Neuron (in vitro differentiated cells): ENCODE measurements around the gene TIE1.

Experiments used
- H2AFZ ChIP-seq: one replicate; pipeline ENCODE4 v1.6.1; 2013; ENCODE audit warnings: low read depth, mild to moderate bottlenecking, inconsistent platforms, low read length, moderate library complexity
- H3K27me3 ChIP-seq: one replicate; pipeline ENCODE4 v1.6.1; 2013; ENCODE audit warnings: low read length; ENCODE audit not compliant: insufficient read depth
- H3K36me3 ChIP-seq: one replicate; pipeline ENCODE4 v1.6.1; 2013; ENCODE audit warnings: low read length; ENCODE audit not compliant: insufficient read depth
- H3K4me1 ChIP-seq: one replicate; pipeline ENCODE4 v1.6.1; 2013; ENCODE audit warnings: low read length; ENCODE audit not compliant: insufficient read depth
- H3K4me3 ChIP-seq: 2 replicates; pipeline ENCODE4 v1.5.1; 2013; ENCODE audit warnings: mild to moderate bottlenecking, low read length, moderate library complexity
- H3K9me3 ChIP-seq: one replicate; pipeline ENCODE4 v1.6.1; 2013; ENCODE audit warnings: low read length

Gene TIE1

DNA sequence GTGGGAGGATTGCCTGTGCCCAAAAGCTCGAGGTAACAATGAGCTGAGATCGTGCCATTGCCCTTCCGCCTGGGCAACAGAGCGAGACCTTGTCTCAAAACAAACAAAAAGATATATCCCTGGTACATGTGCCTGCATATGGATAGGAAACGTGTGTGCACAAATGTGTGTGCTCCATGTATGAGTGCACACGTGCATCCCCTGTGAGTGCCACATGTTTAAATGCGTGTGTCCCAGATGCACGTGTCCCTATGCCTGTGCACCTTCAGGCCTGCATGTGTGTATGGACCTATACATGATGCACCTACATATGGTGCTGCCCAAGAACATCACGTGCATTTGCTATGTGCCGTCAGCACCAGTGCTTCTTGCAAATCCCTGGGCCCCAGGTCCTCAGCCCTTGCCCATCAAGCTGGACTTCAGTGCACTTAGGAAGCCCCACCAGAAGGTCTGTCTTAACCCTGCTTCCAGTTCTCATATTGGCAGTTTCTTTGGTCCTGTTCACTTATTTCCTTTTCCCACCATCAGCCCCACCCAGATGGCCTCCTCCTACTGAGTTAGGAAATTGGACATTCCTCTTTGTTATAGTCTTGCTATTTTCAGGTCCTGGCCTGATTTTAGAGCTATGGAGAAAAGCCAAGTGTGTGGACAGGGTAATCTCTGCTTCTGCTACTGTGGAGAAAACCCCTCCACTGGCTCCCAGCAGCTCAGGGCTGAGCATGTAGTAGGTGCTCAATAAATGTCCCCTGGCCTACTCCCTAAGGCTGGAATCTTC is 15.4 kb downstream of the TIE1 start:
- Histone ChIP-seq H3K4me3 (no peak overlapping the region), H3K4me1 (no peaks in the 10 kb centered on the region), H3K36me3 (no peaks in the 10 kb centered on the region), H2AFZ (no peak overlapping the region), H3K27me3 (no peaks in the 10 kb centered on the region), H3K9me3 (peaks cover 3% of the 10 kb centered on the region)

DNA sequence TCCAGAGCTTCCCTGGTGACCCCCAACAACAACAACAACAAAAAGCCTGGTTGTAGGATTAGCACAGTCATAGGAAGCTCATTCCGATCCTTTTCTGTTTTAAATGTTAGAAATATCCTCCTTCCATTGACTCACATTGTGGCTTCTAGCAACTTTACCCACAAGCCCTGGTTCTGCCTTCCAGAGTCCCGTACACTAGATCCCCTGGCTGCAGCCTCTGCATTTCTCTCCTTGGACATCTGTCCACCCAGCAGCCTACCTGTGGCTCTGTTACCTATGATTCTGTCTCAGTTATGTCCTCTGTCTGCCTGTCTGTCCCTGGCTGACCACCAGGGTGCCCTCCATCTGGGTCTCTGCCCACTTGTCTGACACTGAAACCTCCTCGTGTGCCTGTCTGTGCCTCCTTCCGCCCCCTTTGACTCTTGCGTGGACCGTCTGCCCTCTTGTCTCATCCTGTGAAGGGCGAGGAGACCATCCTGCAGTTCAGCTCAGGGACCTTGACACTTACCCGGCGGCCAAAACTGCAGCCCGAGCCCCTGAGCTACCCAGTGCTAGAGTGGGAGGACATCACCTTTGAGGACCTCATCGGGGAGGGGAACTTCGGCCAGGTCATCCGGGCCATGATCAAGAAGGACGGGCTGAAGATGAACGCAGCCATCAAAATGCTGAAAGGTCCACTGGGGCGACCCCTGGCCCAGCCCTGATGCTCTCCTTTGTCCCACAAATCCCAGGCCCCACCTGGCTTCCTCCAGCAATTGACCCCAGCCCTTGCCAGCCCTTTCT is 16.1 kb downstream of the TIE1 start:
- Histone ChIP-seq H2AFZ (no peak overlapping the region), H3K36me3 (no peaks in the 10 kb centered on the region), H3K4me3 (no peak overlapping the region), H3K9me3 (peaks cover 3% of the 10 kb centered on the region), H3K4me1 (no peaks in the 10 kb centered on the region), H3K27me3 (no peaks in the 10 kb centered on the region)

DNA sequence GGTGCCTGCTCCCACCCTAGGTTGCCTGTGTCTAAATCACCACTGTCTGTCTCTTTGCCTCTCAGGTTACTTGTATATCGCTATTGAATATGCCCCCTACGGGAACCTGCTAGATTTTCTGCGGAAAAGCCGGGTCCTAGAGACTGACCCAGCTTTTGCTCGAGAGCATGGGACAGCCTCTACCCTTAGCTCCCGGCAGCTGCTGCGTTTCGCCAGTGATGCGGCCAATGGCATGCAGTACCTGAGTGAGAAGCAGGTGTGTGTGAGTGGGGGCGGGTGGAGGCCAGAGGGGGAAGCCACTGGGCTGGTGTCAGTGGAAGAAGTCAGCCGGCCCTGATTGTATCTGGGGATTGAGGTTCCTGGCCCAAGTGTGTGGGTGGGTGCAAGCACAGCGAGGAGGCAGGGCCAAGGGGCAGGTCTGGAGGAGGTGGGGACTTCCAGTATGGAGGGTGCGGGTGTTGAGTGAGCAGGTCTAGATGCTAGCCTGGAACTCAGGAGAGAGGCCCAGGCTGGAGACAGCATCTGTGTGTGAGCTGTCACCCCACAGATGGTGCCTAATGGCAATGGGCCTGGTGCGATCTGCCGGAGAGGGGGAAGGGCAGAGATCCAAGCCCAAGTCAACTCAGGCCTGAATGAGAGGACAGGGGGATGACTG is 17.2 kb downstream of the TIE1 start:
- Histone ChIP-seq H3K4me1 (no peaks in the 10 kb centered on the region), H3K27me3 (no peaks in the 10 kb centered on the region), H3K9me3 (peaks cover 2% of the 10 kb centered on the region), H3K36me3 (no peaks in the 10 kb centered on the region), H3K4me3 (no peak overlapping the region), H2AFZ (no peak overlapping the region)

DNA sequence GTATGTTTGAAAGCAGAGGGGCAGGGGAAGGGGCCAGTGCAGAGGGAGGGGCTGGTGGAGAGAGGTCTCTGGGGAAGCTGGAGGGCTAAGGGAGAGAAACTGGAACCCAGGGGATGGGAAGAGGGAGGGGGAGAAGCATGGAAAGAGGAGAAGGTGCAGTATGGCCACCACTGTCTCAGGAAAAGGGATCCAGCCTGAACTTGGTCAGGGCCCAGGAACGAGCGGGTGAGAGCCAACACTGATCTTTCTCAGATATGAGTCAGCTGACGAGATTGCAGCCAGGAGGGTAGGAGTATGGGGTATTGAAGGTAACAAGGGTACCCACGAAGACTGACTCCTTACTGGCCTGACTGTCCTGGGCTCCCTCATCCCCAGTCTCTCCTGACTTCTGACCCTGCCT is 18.0 kb downstream of the TIE1 start:
- no peak overlapping the region for H3K4me3 ChIP-seq
- H2AFZ ChIP-seq = no peak overlapping the region
- H3K4me1 ChIP-seq = no peaks in the 10 kb centered on the region
- H3K9me3 ChIP-seq = no peaks in the 10 kb centered on the region
- no peaks in the 10 kb centered on the region for H3K36me3 ChIP-seq
- no peaks in the 10 kb centered on the region for H3K27me3 ChIP-seq

DNA sequence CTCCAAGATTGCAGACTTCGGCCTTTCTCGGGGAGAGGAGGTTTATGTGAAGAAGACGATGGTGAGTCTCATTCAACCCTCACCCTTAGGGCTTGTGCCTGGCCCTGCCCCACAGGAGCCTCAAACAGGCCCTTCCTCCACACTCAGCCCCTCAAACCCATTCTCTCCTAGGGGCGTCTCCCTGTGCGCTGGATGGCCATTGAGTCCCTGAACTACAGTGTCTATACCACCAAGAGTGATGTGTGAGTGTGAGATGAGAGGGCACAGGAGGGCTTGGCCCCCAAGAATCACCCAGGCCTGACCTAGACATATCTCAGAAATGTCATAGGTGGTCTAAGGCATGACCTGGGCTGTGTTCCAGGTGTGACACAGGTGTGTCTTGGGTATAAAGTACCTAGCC is 18.5 kb downstream of the TIE1 start:
- Histone ChIP-seq H3K36me3 (no peaks in the 10 kb centered on the region), H2AFZ (no peak overlapping the region), H3K4me3 (no peak overlapping the region), H3K9me3 (no peaks in the 10 kb centered on the region), H3K27me3 (no peaks in the 10 kb centered on the region), H3K4me1 (no peaks in the 10 kb centered on the region)

DNA sequence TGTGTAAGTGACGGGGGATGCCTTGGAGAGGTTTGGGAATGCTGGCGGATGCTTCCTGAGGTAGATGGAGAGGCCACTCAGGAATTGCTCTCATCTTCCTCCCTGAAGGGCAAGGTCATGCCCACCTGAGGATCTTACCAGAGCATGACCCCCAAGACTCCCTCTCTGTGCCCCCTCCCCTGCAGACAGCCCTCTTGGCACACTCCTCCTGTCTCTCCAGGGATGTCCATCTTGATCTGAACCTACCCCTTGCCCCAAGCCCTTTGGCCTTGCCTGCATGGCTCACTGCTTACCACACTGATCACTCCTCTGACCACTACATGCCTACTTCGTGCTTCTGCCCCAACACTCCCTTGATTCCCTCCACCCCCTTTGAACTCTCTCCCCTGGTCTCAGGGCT is 19.0 kb downstream of the TIE1 start:
- H3K4me3 ChIP-seq = no peak overlapping the region
- no peaks in the 10 kb centered on the region for H3K4me1 ChIP-seq
- H3K27me3 ChIP-seq = no peaks in the 10 kb centered on the region
- no peak overlapping the region for H2AFZ ChIP-seq
- no peaks in the 10 kb centered on the region for H3K36me3 ChIP-seq
- H3K9me3 ChIP-seq = no peaks in the 10 kb centered on the region

DNA sequence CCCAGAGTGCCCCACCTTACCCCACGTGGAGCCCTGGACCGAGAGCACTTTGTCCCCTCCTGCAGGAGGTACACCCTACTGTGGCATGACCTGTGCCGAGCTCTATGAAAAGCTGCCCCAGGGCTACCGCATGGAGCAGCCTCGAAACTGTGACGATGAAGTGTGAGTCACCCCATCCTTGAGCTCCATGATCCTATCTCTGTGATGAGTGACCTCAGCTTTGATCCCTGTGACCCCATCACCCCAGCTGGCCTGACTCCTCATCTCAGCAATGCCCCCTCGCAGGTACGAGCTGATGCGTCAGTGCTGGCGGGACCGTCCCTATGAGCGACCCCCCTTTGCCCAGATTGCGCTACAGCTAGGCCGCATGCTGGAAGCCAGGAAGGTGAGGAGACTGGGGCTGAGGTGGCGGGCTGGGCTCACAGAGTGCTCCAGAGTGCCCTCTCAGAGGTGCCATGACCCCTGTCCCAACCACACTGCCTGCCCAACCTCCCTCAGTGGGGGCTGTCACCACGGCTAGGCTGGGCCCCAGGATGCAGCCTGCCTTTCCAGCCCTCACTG is 20.6 kb downstream of the TIE1 start:
- no peak overlapping the region for H3K4me3 ChIP-seq
- H3K27me3 ChIP-seq = no peaks in the 10 kb centered on the region
- no peaks in the 10 kb centered on the region for H3K4me1 ChIP-seq
- H3K36me3 ChIP-seq = no peaks in the 10 kb centered on the region
- H3K9me3 ChIP-seq = no peaks in the 10 kb centered on the region
- no peak overlapping the region for H2AFZ ChIP-seq

DNA sequence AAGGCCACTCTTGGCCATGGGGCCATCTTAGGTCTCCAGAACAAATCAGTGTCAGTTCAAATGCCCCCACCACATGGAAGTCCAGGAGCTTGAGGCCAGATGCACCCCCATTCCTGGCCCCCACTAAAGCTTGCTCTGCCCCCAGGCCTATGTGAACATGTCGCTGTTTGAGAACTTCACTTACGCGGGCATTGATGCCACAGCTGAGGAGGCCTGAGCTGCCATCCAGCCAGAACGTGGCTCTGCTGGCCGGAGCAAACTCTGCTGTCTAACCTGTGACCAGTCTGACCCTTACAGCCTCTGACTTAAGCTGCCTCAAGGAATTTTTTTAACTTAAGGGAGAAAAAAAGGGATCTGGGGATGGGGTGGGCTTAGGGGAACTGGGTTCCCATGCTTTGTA is 21.7 kb downstream of the TIE1 start:
- Histone ChIP-seq H3K27me3 (no peaks in the 10 kb centered on the region), H3K36me3 (no peaks in the 10 kb centered on the region), H3K9me3 (no peaks in the 10 kb centered on the region), H3K4me3 (no peak overlapping the region), H3K4me1 (no peaks in the 10 kb centered on the region), H2AFZ (no peak overlapping the region)

DNA sequence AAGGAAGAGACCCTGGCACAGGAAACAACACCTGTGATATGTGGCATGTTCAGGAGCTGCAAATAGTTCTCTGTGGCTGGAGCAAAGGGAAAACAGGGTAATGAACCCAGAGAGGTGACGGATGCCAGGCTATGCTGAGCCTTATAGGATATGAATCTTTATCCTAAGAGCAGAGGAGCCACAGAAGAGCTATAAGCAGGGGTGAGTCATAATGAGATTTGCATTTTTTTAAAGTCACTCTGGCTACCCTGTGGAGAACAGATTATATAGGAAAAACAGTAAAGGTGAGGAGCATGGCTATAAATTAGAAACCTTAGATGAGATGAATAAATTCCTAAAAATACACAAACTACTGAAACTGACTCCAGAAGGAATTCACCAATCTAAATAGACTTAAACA is 24.0 kb downstream of the TIE1 start:
- no peaks in the 10 kb centered on the region for H3K36me3 ChIP-seq
- H3K4me3 ChIP-seq = no peak overlapping the region
- no peaks in the 10 kb centered on the region for H3K9me3 ChIP-seq
- no peak overlapping the region for H2AFZ ChIP-seq
- no peaks in the 10 kb centered on the region for H3K4me1 ChIP-seq
- no peaks in the 10 kb centered on the region for H3K27me3 ChIP-seq

DNA sequence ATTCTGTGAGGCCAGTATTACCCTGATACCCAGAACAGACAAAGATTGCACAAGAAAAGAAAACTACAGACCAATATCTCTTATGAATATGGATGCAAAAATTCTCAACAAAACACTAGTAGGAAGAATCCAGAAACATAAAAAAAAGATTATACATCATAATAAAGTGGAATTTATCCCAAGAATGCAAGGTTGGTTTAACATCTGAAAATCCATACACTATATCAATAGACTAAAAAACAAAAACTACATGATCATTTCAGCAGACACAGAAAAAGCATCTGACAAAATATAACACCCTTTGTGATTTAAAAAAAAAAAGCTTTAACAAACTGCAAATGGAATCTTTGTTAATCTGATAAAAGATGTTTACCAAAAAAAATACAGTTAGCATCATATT is 24.6 kb downstream of the TIE1 start:
- H3K4me3 ChIP-seq = no peak overlapping the region

DNA sequence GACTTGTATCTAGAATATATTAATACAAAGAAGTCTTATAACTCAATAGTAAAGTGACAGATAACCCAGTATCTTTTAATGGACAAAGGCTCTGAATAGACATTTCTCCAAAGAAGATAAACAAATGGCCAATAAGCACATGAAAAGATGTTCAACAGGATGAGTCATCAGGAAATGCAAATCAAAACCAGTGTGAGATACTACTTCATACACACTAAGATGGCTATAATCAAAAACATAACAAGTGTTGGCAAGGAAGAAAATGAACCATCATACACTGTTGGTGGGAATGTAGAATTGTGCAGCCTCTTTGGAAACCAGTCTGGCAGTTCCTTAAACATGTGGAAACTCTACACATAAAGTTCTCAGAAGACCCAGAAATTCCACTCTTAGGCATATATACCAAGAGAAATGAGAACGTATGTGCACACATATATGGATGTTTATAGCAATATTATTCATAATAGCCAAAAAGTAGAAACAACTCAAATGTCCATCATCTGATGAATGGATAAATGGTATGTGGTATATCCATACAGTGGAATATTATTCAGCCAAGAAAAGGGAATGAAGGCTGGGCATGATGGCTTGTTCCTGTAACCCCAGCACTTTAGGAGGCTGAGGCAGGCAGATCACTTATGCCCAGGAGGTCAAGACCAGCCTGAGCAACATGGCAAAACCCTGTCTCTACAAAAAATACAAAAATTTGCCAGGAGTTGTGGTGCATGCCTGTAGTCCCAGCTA is 26.9 kb downstream of the TIE1 start:
- Histone ChIP-seq H3K4me1 (no peaks in the 10 kb centered on the region), H3K9me3 (no peaks in the 10 kb centered on the region), H2AFZ (no peak overlapping the region), H3K27me3 (no peaks in the 10 kb centered on the region), H3K36me3 (no peaks in the 10 kb centered on the region), H3K4me3 (no peak overlapping the region)

More for the DNA sequence above, 24.6 kb downstream of the TIE1 start:
- Histone ChIP-seq H2AFZ (no peak overlapping the region), H3K4me1 (no peaks in the 10 kb centered on the region), H3K36me3 (no peaks in the 10 kb centered on the region), H3K9me3 (no peaks in the 10 kb centered on the region), H3K27me3 (no peaks in the 10 kb centered on the region)

DNA sequence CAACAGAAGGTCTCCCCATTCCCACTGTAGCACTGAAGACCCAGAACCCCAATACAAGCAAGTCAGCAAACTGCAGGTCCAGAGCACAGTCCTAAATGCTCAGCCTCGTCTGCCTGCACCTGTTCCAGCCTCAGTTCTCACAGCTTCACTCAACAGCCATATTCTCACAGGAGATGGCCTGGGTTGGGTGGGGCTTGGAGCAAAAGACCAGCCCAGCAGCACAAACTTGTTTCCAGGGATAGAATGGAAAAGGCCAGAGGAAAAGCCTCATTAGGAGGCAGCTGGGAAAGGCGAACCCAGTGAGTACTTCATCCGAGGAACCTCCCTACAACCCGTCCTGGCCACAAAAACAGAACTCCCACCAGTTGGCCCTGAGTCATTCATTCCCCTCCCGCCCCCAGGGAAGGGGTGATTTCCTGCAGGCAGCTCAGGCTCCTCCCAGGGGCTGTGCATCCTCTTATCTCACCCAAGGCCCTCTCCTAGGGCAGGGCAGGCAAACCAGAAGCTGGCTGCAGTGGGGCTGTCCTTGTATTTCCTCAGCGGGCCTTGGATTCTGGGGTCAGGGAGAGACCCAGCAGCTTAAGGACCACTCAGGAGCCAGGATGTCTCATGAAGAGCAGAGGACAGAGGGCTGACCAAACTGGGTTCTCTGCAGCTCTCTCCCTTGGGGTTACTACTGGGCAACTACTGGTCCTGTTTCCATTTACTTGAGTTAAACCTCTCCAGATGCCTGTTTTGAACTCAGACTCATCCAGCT is 29.4 kb downstream of the TIE1 start:
- no peaks in the 10 kb centered on the region for H3K27me3 ChIP-seq
- no peaks in the 10 kb centered on the region for H3K4me1 ChIP-seq
- H2AFZ ChIP-seq = no peak overlapping the region
- H3K36me3 ChIP-seq = no peaks in the 10 kb centered on the region
- no peak overlapping the region for H3K4me3 ChIP-seq
- no peaks in the 10 kb centered on the region for H3K9me3 ChIP-seq
